WTC11 (cell line): ENCODE results near the gene WDR46. TPM values are rescaled to one million over a fixed set of nuclear protein-coding genes. Genes with fewer than 3 reads are reported as not detected.
"Not testable (repeated sequence)": the region's sequence is repeated elsewhere in the genome, so short reads cannot be mapped to it uniquely, and the experiment has no call there.

Experiments used
- ATAC-seq: fragments of 200-7000 bp; cut with Tn5 transposase; 2 replicates; pipeline ENCODE4 v1.10.0; 2021; ENCODE audit warnings: mild to moderate bottlenecking, moderate library complexity
- CTCF ChIA-PET: fragments of 300-600 bp; sonication (Branson Sonifier 250); formaldehyde crosslinking; loops from one replicate; lab custom pipeline; 2021; ENCODE audit warnings: antibody characterized with exemption; lab: Charles Lee
- POLR2A ChIA-PET: fragments of 350-600 bp; sonication (Branson Sonifier 250); formaldehyde crosslinking; loops from one replicate; lab custom pipeline; 2021; ENCODE audit warnings: antibody characterized with exemption; lab: Charles Lee
- DNase-seq: peaks from one replicate; pipeline ENCODE4 v3.0.0; 2021; ENCODE audit warnings: low spot score
- H3K27ac Mint-ChIP-seq: 2 replicates; pipeline ENCODE4 v1.8.0; 2021; ENCODE audit warnings: mixed read lengths
- H3K27me3 Mint-ChIP-seq: 2 replicates; pipeline ENCODE4 v1.8.0; 2021; ENCODE audit warnings: low read depth, mild to moderate bottlenecking, moderate library complexity, mixed read lengths
- H3K36me3 Mint-ChIP-seq: 2 replicates; pipeline ENCODE4 v1.8.0; 2021; ENCODE audit warnings: mixed read lengths
- H3K4me1 Mint-ChIP-seq: 2 replicates; pipeline ENCODE4 v1.8.0; 2022; ENCODE audit warnings: mixed read lengths
- H3K4me3 Mint-ChIP-seq: 2 replicates; pipeline ENCODE4 v1.8.0; 2021; ENCODE audit warnings: mild to moderate bottlenecking, moderate library complexity, mixed read lengths
- H3K9me3 Mint-ChIP-seq: 2 replicates; pipeline ENCODE4 v1.8.0; 2021; ENCODE audit warnings: mixed read lengths
- CBFB ChIP-seq: sonication (generic); formaldehyde crosslinking; IDR thresholded peaks from 2 replicates; pipeline ENCODE4 v1.8.1; 2022; ENCODE audit warnings: mild to moderate bottlenecking, low read depth, missing genetic modification reagents
- E2F4 ChIP-seq: sonication (generic); formaldehyde crosslinking; IDR thresholded peaks from 2 replicates; pipeline ENCODE4 v1.8.1; 2022; ENCODE audit warnings: low read depth, mild to moderate bottlenecking, moderate library complexity, missing genetic modification reagents, borderline replicate concordance
- EMX1 ChIP-seq: fragments of 250-450 bp; sonication (Bioruptor Pico); IDR thresholded peaks from 2 replicates; pipeline ENCODE4 v1.8.0; 2021; ENCODE audit warnings: mild to moderate bottlenecking
- GABPB1 ChIP-seq: sonication (generic); formaldehyde crosslinking; IDR thresholded peaks from 2 replicates; pipeline ENCODE4 v1.8.1; 2023; ENCODE audit warnings: mild to moderate bottlenecking, missing genetic modification reagents
- GRHL2 ChIP-seq: fragments of 250-450 bp; sonication (Bioruptor Pico); IDR thresholded peaks from 2 replicates; pipeline ENCODE4 v1.8.0; 2022; ENCODE audit warnings: mild to moderate bottlenecking, moderate library complexity; ENCODE audit not compliant: insufficient replicate concordance, severe bottlenecking
- GTF2I ChIP-seq: fragments of 250-450 bp; sonication (Bioruptor Pico); conservative IDR thresholded peaks from 2 replicates; pipeline ENCODE4 v1.4.0; 2021; ENCODE audit warnings: mild to moderate bottlenecking
- HMGA2 ChIP-seq: fragments of 250-450 bp; sonication (Bioruptor Pico); IDR thresholded peaks from 2 replicates; pipeline ENCODE4 v1.4.0; 2021; ENCODE audit warnings: mild to moderate bottlenecking, moderate library complexity
- IRF1 ChIP-seq: sonication (generic); formaldehyde crosslinking; IDR thresholded peaks from 2 replicates; pipeline ENCODE4 v1.8.0; 2023; ENCODE audit warnings: missing genetic modification reagents
- IRF2 ChIP-seq: sonication (generic); formaldehyde crosslinking; IDR thresholded peaks from 2 replicates; pipeline ENCODE4 v1.8.0; 2022; ENCODE audit warnings: low read depth, missing genetic modification reagents, borderline replicate concordance
- MXD4 ChIP-seq: fragments of 250-450 bp; sonication (Bioruptor Pico); IDR thresholded peaks from 2 replicates; pipeline ENCODE4 v1.8.0; 2021; ENCODE audit warnings: mild to moderate bottlenecking, moderate library complexity, borderline replicate concordance
- NFE2L1 ChIP-seq: sonication (generic); formaldehyde crosslinking; IDR thresholded peaks from 2 replicates; pipeline ENCODE4 v1.8.1; 2023; ENCODE audit warnings: missing genetic modification reagents
- TEAD1 ChIP-seq: sonication (generic); formaldehyde crosslinking; IDR thresholded peaks from 2 replicates; pipeline ENCODE4 v1.8.0; 2022; ENCODE audit warnings: mild to moderate bottlenecking, missing genetic modification reagents
- TP53 ChIP-seq: sonication (generic); formaldehyde crosslinking; IDR thresholded peaks from 2 replicates; pipeline ENCODE4 v1.8.1; 2023; ENCODE audit warnings: mild to moderate bottlenecking, missing genetic modification reagents
- ZBTB21 ChIP-seq: sonication (generic); formaldehyde crosslinking; IDR thresholded peaks from 2 replicates; pipeline ENCODE4 v1.8.1; 2023; ENCODE audit warnings: mild to moderate bottlenecking, missing genetic modification reagents, borderline replicate concordance
- ZNF121 ChIP-seq: sonication (generic); formaldehyde crosslinking; IDR thresholded peaks from 2 replicates; pipeline ENCODE4 v1.8.0; 2023; ENCODE audit warnings: missing genetic modification reagents
- ZNF396 ChIP-seq: fragments of 250-450 bp; sonication (Bioruptor Pico); IDR thresholded peaks from 2 replicates; pipeline ENCODE4 v1.8.0; 2021; ENCODE audit warnings: mild to moderate bottlenecking, moderate library complexity, borderline replicate concordance
- ZNF416 ChIP-seq: fragments of 250-450 bp; sonication (Bioruptor Pico); IDR thresholded peaks from 2 replicates; pipeline ENCODE4 v1.9.0; 2021; ENCODE audit warnings: mild to moderate bottlenecking, inconsistent platforms
- ZNF423 ChIP-seq: fragments of 250-450 bp; sonication (Bioruptor Pico); IDR thresholded peaks from 2 replicates; pipeline ENCODE4 v2.1.2; 2022; ENCODE audit warnings: mild to moderate bottlenecking, moderate library complexity
- ZNF532 ChIP-seq: fragments of 250-450 bp; sonication (Bioruptor Pico); IDR thresholded peaks from 2 replicates; pipeline ENCODE4 v1.9.0; 2021; ENCODE audit warnings: mild to moderate bottlenecking, borderline replicate concordance
- total RNA-seq: library from RNA; stranded (reverse); gene quantifications from 3 replicates; pipeline ENCODE4 v1.2.3, GENCODE V29; 2021
- TF ChIP-seq, protein P1 (sequence below): fragments of 250-450 bp; sonication (Bioruptor Pico); IDR thresholded peaks from 2 replicates; pipeline ENCODE4 v2.1.2; 2022; ENCODE audit warnings: mild to moderate bottlenecking, moderate library complexity
- TF ChIP-seq, protein P2 (sequence below): fragments of 250-450 bp; sonication (Bioruptor Pico); conservative IDR thresholded peaks from 2 replicates; pipeline ENCODE4 v1.9.0; 2021; ENCODE audit warnings: mild to moderate bottlenecking

WDR46 gene
- total RNA-seq, 1 experiment from 2014 or later: 94.5 TPM

DNA sequence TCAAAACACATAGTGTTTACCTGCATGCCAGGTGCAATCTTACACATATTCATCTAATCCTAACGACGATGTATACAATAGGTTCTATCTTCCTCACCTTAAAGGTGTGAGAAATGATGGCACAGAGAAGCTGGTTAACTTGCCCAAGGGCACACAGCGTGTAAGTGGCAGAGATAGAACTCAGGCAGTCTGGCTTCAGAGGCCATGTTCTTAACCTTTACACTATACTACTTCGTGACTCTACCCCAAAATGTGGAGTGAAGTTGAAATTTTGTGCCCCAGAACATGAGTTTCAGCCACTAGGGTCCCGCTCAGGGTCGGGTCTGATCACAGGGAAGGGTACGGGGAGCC lies 17.9 kb downstream of the WDR46 start (continued):
- TF ChIP-seq E2F4 (CRISPR knock-in tag): no peak
- TF ChIP-seq, protein P1, sequence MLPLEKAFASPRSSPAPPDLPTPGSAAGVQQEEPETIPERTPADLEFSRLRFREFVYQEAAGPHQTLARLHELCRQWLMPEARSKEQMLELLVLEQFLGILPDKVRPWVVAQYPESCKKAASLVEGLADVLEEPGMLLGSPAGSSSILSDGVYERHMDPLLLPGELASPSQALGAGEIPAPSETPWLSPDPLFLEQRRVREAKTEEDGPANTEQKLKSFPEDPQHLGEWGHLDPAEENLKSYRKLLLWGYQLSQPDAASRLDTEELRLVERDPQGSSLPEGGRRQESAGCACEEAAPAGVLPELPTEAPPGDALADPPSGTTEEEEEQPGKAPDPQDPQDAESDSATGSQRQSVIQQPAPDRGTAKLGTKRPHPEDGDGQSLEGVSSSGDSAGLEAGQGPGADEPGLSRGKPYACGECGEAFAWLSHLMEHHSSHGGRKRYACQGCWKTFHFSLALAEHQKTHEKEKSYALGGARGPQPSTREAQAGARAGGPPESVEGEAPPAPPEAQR (CRISPR knock-in tag): no peak
- no peak for TF ChIP-seq NFE2L1
- no peak for TF ChIP-seq CBFB (CRISPR knock-in tag)
- TF ChIP-seq ZNF121 (CRISPR knock-in tag): no peak
- no peak for TF ChIP-seq MXD4 (CRISPR knock-in tag)
- no peak for TF ChIP-seq ZNF416 (CRISPR knock-in tag)
- no peak for TF ChIP-seq EMX1 (CRISPR knock-in tag)

DNA sequence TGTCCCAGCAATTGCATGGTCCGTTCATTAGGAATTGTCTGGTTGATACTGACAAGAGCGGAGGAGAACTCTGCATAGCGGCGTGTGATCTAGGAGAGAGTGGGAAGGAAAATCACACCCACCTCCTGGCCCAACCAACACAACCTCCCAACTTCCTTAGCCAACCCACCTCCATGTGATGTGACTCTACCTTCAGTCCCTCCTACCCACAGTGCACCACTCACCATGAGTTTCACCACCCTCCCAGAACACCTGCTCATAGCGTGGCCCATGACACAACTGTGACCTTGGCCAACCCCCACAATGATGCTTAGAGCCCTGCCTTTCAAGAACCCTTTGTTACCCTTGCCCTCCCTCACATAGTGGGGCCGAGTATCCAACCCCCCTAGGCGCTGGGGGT lies 25.0 kb downstream of the WDR46 start:
- TF ChIP-seq ZNF423 (no peak), IRF2 (no peak), GTF2I (CRISPR knock-in tag) (no peak), ZNF416 (CRISPR knock-in tag) (no peak), CBFB (CRISPR knock-in tag) (no peak), GABPB1 (CRISPR knock-in tag) (no peak), HMGA2 (CRISPR knock-in tag) (no peak)
- TF ChIP-seq, protein P2, sequence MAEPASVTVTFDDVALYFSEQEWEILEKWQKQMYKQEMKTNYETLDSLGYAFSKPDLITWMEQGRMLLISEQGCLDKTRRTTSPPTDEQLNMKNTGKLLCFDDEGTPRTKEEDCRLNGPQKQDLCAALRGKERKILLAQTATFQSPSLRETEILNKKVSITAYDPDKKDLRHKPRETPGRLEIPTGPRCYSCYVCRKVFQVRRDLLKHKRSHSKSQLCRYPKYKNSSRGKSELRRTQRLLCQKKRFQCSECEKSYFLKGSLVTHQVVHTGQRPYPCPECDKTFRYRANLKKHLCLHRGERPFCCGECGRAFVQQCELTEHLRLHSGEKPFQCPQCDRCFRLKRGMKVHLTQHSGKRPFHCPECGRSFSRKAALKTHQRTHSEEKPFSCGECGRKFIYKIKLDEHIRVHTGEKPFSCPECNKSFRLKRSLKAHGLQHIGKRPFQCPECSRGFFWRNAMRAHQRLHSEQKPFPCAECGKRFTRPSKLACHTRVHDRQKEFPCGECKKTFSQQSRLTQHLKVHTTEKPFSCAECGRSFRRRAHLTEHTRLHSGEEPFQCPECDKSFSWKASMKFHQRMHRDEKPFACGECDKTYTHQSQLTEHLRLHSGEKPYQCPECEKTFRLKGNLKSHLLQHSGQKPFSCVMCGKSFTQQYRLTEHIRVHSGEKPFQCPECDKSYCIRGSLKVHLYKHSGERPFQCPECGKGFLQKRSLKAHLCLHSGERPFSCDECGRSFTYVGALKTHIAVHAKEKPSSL: no peak
- TF ChIP-seq, all 79 proteins: peak for 0
- Mint-ChIP-seq H3K36me3 (peaks cover 62% of the 10 kb centered on the region), H3K27me3 (no peaks in the 10 kb centered on the region), H3K9me3 (no peaks in the 10 kb centered on the region), H3K27ac (no peak overlapping the region), H3K4me3 (no peak overlapping the region), H3K4me1 (no peaks in the 10 kb centered on the region)
- CTCF ChIA-PET: interaction anchor here (1.0 to 1.2 kb wide), 2 partner anchors 13 to 66 kb away, joined by 3 to 4 read pairs; partner anchors contain the start of gene B3GALT4
- POLR2A ChIA-PET: interaction anchor here (1.2 kb wide), 1 partner anchor 8 kb away, joined by 5 read pairs; the partner anchor contains the start of genes RPS18 and VPS52
- ATAC-seq (no peak), DNase-seq (no peak)

- H3K27me3 Mint-ChIP-seq, ATAC-seq, H3K4me1 Mint-ChIP-seq, H3K4me3 Mint-ChIP-seq, POLR2A ChIA-PET, H3K27ac Mint-ChIP-seq, DNase-seq, CTCF ChIA-PET, H3K9me3 Mint-ChIP-seq: not testable (repeated sequence)
- peaks cover 58% of the 10 kb centered on the region for H3K36me3 Mint-ChIP-seq
Measured at GRCh38 chr6:33262490-33262889, 26.5 kb downstream of the WDR46 start.

DNA sequence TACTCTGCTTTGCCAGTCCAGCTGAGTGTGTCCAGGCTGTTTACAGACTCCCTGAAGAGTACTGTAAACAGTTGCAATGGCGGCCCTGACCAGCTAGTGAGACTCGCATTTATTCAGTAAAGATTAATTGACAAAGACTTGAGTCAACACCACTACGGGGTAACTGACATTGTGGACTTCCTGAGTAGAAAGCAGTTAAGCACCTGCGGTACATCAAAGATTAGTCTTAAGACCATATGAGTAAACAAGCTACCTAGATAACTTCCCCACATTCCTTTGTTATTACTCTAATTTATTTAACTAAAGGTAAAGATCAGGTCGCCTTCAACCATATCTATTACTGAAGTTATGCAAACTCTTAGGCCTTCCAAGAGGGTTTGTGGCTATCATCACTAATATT lies 30.0 kb downstream of the WDR46 start:
- POLR2A ChIA-PET: no interaction called here
- Mint-ChIP-seq H3K27ac (no peak overlapping the region), H3K36me3 (peaks cover 50% of the 10 kb centered on the region), H3K4me3 (no peak overlapping the region), H3K9me3 (no peaks in the 10 kb centered on the region), H3K27me3 (no peaks in the 10 kb centered on the region), H3K4me1 (no peaks in the 10 kb centered on the region)
- no peak for DNase-seq
- ATAC-seq: no peak
- CTCF ChIA-PET: no interaction called here
- TF ChIP-seq ZBTB21: no peak
- no peak for TF ChIP-seq IRF1
- TF ChIP-seq MXD4 (CRISPR knock-in tag): no peak
- TF ChIP-seq ZNF532 (CRISPR knock-in tag): no peak
- no peak for TF ChIP-seq TEAD1
- no peak for TF ChIP-seq ZNF396 (CRISPR knock-in tag)
- TF ChIP-seq GRHL2 (CRISPR knock-in tag): no peak
- no peak for TF ChIP-seq TP53 (CRISPR knock-in tag)
- TF ChIP-seq ZNF423: no peak
- TF ChIP-seq IRF2: no peak
